ENCODE results near the gene PAH.

- no peak for TF ChIP-seq CTCF (IDR thresholded peaks at IDR 0.05)
- TF ChIP-seq POLR2A (IDR thresholded peaks at IDR 0.05): no peak
Measured at GRCh38 chr12:102888511-102888910, 28.5 kb downstream of the PAH start.
